HG03457 (cell line): Measurements from ENCODE around the gene LPCAT1.
A peak's percentile ranks its signal among the peaks of the same experiment; 100 is the strongest.
"Not testable (repeated sequence)": the region's sequence is repeated elsewhere in the genome, so short reads cannot be mapped to it uniquely, and the experiment has no call there.

ENCODE experiments used
- ATAC-seq: cut with Tn5 transposase; IDR thresholded peaks from one replicate; pipeline ENCODE4 v1.9.1; 2021; ENCODE audit warnings: moderate number of reproducible peaks; ENCODE audit not compliant: unreplicated experiment

Gene LPCAT1

GRCh38 chr5:1510151-1510561 is 13.6 kb downstream of the LPCAT1 start:
- no peak for ATAC-seq

GRCh38 chr5:1509346-1510085 is 14.2 kb downstream of the LPCAT1 start:
- no peak for ATAC-seq

- ATAC-seq = no peak
Observed at GRCh38 chr5:1508659-1509290, 15.0 kb downstream of the LPCAT1 start.

- ATAC-seq = no peak
Observed at GRCh38 chr5:1507961-1508658, 15.7 kb downstream of the LPCAT1 start.

GRCh38 chr5:1507457-1507856 is 16.3 kb downstream of the LPCAT1 start:
- ATAC-seq = no peak

- ATAC-seq = no peak
Observed at GRCh38 chr5:1507014-1507375, 16.8 kb downstream of the LPCAT1 start.

GRCh38 chr5:1506242-1507013 is 17.3 kb downstream of the LPCAT1 start:
- ATAC-seq = no peak

- no peak for ATAC-seq
Observed at GRCh38 chr5:1505506-1506241, 18.1 kb downstream of the LPCAT1 start.

- ATAC-seq = not testable (repeated sequence)
Observed at GRCh38 chr5:1505089-1505488, 18.7 kb downstream of the LPCAT1 start.

- ATAC-seq = no peak
Observed at GRCh38 chr5:1504617-1505016, 19.1 kb downstream of the LPCAT1 start.

GRCh38 chr5:1504069-1504595 is 19.6 kb downstream of the LPCAT1 start:
- peak; percentile 2 for ATAC-seq

GRCh38 chr5:1503241-1504068 is 20.3 kb downstream of the LPCAT1 start:
- peak; percentile 28 for ATAC-seq

- ATAC-seq = no peak
Observed at GRCh38 chr5:1502737-1503120, 21.0 kb downstream of the LPCAT1 start.

GRCh38 chr5:1502046-1502736 is 21.6 kb downstream of the LPCAT1 start:
- no peak for ATAC-seq

GRCh38 chr5:1501372-1502045 is 22.3 kb downstream of the LPCAT1 start:
- no peak for ATAC-seq

GRCh38 chr5:1500411-1501091 is 23.2 kb downstream of the LPCAT1 start:
- no peak for ATAC-seq

GRCh38 chr5:1499851-1500250 is 23.9 kb downstream of the LPCAT1 start:
- no peak for ATAC-seq
